Measurements from ENCODE around the gene KCNK15. TPM values are rescaled to one million over a fixed set of nuclear protein-coding genes. Genes with fewer than 3 reads are reported as not detected.

The KCNK15 gene
- total RNA-seq, 1 donor from 2014 or later = 0.21 TPM

GRCh38 chr20:44785768-44786167 lies 40.1 kb downstream of the KCNK15 start:
- Mint-ChIP-seq H3K36me3 (no peaks in the 10 kb centered on the region), H3K4me1 (no peaks in the 10 kb centered on the region), H3K27ac (no peak overlapping the region), H3K9me3 (no peaks in the 10 kb centered on the region), H3K4me3 (no peak overlapping the region), H3K27me3 (ENCODE audit: insufficient read depth, low read depth) (no peaks in the 10 kb centered on the region)
- Histone ChIP-seq H2AFZ (replicated peaks) (no peak overlapping the region), H3K4me1 (no peaks in the 10 kb centered on the region), H3K9ac (no peak overlapping the region), H3K27ac (no peak overlapping the region), H3K9me3 (ENCODE audit: low read depth) (no peaks in the 10 kb centered on the region), H4K20me1 (ENCODE audit: low read depth) (peaks cover 8% of the 10 kb centered on the region), H3F3A (ENCODE audit: low read depth) (no peaks in the 10 kb centered on the region), H3K36me3 (no peaks in the 10 kb centered on the region), H3K27me3 (no peaks in the 10 kb centered on the region), H3K4me2 (no peak overlapping the region), H3K4me3 (no peak overlapping the region), H3K79me2 (ENCODE audit: low read depth) (no peaks in the 10 kb centered on the region)
- TF ChIP-seq EZH2 (IDR thresholded peaks at IDR 0.05) (no peak), EZH2phosphoT487 (IDR thresholded peaks at IDR 0.05) (no peak)
- TF ChIP-seq, protein P1, sequence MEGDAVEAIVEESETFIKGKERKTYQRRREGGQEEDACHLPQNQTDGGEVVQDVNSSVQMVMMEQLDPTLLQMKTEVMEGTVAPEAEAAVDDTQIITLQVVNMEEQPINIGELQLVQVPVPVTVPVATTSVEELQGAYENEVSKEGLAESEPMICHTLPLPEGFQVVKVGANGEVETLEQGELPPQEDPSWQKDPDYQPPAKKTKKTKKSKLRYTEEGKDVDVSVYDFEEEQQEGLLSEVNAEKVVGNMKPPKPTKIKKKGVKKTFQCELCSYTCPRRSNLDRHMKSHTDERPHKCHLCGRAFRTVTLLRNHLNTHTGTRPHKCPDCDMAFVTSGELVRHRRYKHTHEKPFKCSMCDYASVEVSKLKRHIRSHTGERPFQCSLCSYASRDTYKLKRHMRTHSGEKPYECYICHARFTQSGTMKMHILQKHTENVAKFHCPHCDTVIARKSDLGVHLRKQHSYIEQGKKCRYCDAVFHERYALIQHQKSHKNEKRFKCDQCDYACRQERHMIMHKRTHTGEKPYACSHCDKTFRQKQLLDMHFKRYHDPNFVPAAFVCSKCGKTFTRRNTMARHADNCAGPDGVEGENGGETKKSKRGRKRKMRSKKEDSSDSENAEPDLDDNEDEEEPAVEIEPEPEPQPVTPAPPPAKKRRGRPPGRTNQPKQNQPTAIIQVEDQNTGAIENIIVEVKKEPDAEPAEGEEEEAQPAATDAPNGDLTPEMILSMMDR (IDR thresholded peaks at IDR 0.05) = peak; percentile 43
- peak; percentile 58 for DNase-seq (ENCODE audit: low spot score)

GRCh38 chr20:44787299-44787698 lies 41.6 kb downstream of the KCNK15 start:
- no peak for TF ChIP-seq EZH2 (IDR thresholded peaks at IDR 0.05)
- TF ChIP-seq, protein P1 (IDR thresholded peaks at IDR 0.05) = no peak
- TF ChIP-seq EZH2phosphoT487 (IDR thresholded peaks at IDR 0.05) = no peak
- no peak overlapping the region for H3K4me3 Mint-ChIP-seq
- no peaks in the 10 kb centered on the region for H3K4me1 Mint-ChIP-seq
- H3F3A ChIP-seq (ENCODE audit: low read depth) = no peaks in the 10 kb centered on the region
- no peaks in the 10 kb centered on the region for H3K27me3 ChIP-seq
- no peaks in the 10 kb centered on the region for H3K9me3 Mint-ChIP-seq
- no peak overlapping the region for H3K27ac ChIP-seq
- no peak overlapping the region for H2AFZ ChIP-seq (replicated peaks)
- H3K4me2 ChIP-seq = no peak overlapping the region
- H3K27me3 Mint-ChIP-seq (ENCODE audit: insufficient read depth, low read depth) = no peaks in the 10 kb centered on the region
- H3K9ac ChIP-seq = no peak overlapping the region
- H3K4me3 ChIP-seq = no peak overlapping the region
- no peak overlapping the region for H3K27ac Mint-ChIP-seq
- no peaks in the 10 kb centered on the region for H3K79me2 ChIP-seq (ENCODE audit: low read depth)
- no peaks in the 10 kb centered on the region for H3K36me3 ChIP-seq
- H3K36me3 Mint-ChIP-seq = no peaks in the 10 kb centered on the region
- DNase-seq (ENCODE audit: low spot score) = no peak
- H4K20me1 ChIP-seq (ENCODE audit: low read depth) = no peaks in the 10 kb centered on the region
- H3K9me3 ChIP-seq (ENCODE audit: low read depth) = no peaks in the 10 kb centered on the region
- H3K4me1 ChIP-seq = no peaks in the 10 kb centered on the region

- H3K9me3 Mint-ChIP-seq = no peaks in the 10 kb centered on the region
- H3K9me3 ChIP-seq (ENCODE audit: low read depth) = no peaks in the 10 kb centered on the region
- H3K4me1 Mint-ChIP-seq = no peaks in the 10 kb centered on the region
- no peaks in the 10 kb centered on the region for H3K27me3 ChIP-seq
- H3K4me2 ChIP-seq = no peak overlapping the region
- H3K27ac Mint-ChIP-seq = no peak overlapping the region
- no peaks in the 10 kb centered on the region for H3K36me3 ChIP-seq
- H3K4me3 Mint-ChIP-seq = no peak overlapping the region
- no peaks in the 10 kb centered on the region for H3K4me1 ChIP-seq
- TF ChIP-seq, protein P1 (IDR thresholded peaks at IDR 0.05) = no peak
- no peak for TF ChIP-seq EZH2phosphoT487 (IDR thresholded peaks at IDR 0.05)
- TF ChIP-seq EZH2 (IDR thresholded peaks at IDR 0.05) = no peak
- no peak overlapping the region for H2AFZ ChIP-seq (replicated peaks)
- no peaks in the 10 kb centered on the region for H4K20me1 ChIP-seq (ENCODE audit: low read depth)
- H3K27me3 Mint-ChIP-seq (ENCODE audit: insufficient read depth, low read depth) = peaks cover 4% of the 10 kb centered on the region
- H3K36me3 Mint-ChIP-seq = no peaks in the 10 kb centered on the region
- H3K4me3 ChIP-seq = no peak overlapping the region
- no peaks in the 10 kb centered on the region for H3K79me2 ChIP-seq (ENCODE audit: low read depth)
- no peak overlapping the region for H3K27ac ChIP-seq
- H3K9ac ChIP-seq = no peak overlapping the region
- DNase-seq (ENCODE audit: low spot score) = no peak
- no peaks in the 10 kb centered on the region for H3F3A ChIP-seq (ENCODE audit: low read depth)
Measured at GRCh38 chr20:44788706-44789456, 43.2 kb downstream of the KCNK15 start.

Measured in neural progenitor cell (in vitro differentiated cells).